ENCODE data around the gene GALNTL6.
A peak's percentile ranks its signal among the peaks of the same experiment; 100 is the strongest.
"Not testable (repeated sequence)": the region's sequence is repeated elsewhere in the genome, so short reads cannot be mapped to it uniquely, and the experiment has no call there.

The GALNTL6 gene

GRCh38 chr4:173001571-173001970 is 1188.4 kb downstream of the GALNTL6 start:
- no peak for DNase-seq

- no peak for DNase-seq
Measured at GRCh38 chr4:173002830-173003561, 1189.8 kb downstream of the GALNTL6 start.

- DNase-seq = no peak
Measured at GRCh38 chr4:173005912-173006633, 1192.9 kb downstream of the GALNTL6 start.

GRCh38 chr4:173008436-173008835 is 1195.2 kb downstream of the GALNTL6 start:
- no peak for DNase-seq

GRCh38 chr4:173009129-173009823 is 1196.1 kb downstream of the GALNTL6 start:
- peak; percentile 20 for DNase-seq

- no peak for DNase-seq
Measured at GRCh38 chr4:173012608-173013007, 1199.4 kb downstream of the GALNTL6 start.

- DNase-seq = peak; percentile 31
Measured at GRCh38 chr4:173013232-173013930, 1200.2 kb downstream of the GALNTL6 start.

GRCh38 chr4:173014113-173014558 is 1200.9 kb downstream of the GALNTL6 start:
- DNase-seq = no peak

GRCh38 chr4:173014836-173015235 is 1201.6 kb downstream of the GALNTL6 start:
- no peak for DNase-seq

GRCh38 chr4:173017802-173018201 is 1204.6 kb downstream of the GALNTL6 start:
- no peak for DNase-seq

GRCh38 chr4:173018446-173018845 is 1205.2 kb downstream of the GALNTL6 start:
- DNase-seq = no peak

- DNase-seq = no peak
Measured at GRCh38 chr4:173019664-173020063, 1206.5 kb downstream of the GALNTL6 start.

- not testable (repeated sequence) for DNase-seq
Measured at GRCh38 chr4:173021746-173022573, 1208.8 kb downstream of the GALNTL6 start.

GRCh38 chr4:173024203-173024602 is 1211.0 kb downstream of the GALNTL6 start:
- no peak for DNase-seq

- DNase-seq = peak; percentile 80
Measured at GRCh38 chr4:173025131-173025530, 1211.9 kb downstream of the GALNTL6 start.

- no peak for DNase-seq
Measured at GRCh38 chr4:173037242-173037641, 1224.0 kb downstream of the GALNTL6 start.

GRCh38 chr4:173038192-173038896 is 1225.1 kb downstream of the GALNTL6 start:
- peak; percentile 31 for DNase-seq

- no peak for DNase-seq
Measured at GRCh38 chr4:173039617-173040577, 1226.7 kb downstream of the GALNTL6 start.

- DNase-seq = no peak
Measured at GRCh38 chr4:173041482-173041881, 1228.3 kb downstream of the GALNTL6 start.

- DNase-seq = not testable (repeated sequence)
Measured at GRCh38 chr4:173042139-173042538, 1228.9 kb downstream of the GALNTL6 start.

Data from DMS153 (cell line).